Stimulated activated CD8-positive, alpha-beta memory T cell treated with anti-CD3 and anti-CD28 coated beads, Interleukin-2, amount 100 ng/mL, for 48 hours (primary cell): Measurements from ENCODE around the gene KRTAP21-3.
"Not testable (repeated sequence)": the region's sequence is repeated elsewhere in the genome, so short reads cannot be mapped to it uniquely, and the experiment has no call there.

Experiments
- DNase-seq, 2 donors: peaks; one replicate each; pipeline ENCODE4 v3.0.0-alpha.2; 2020; ENCODE audit warnings: low read depth in 2 of 2

Gene KRTAP21-3, protein sequence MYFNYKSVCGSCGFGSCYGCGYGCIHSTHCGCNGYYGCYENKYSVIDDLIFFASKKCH

DNA sequence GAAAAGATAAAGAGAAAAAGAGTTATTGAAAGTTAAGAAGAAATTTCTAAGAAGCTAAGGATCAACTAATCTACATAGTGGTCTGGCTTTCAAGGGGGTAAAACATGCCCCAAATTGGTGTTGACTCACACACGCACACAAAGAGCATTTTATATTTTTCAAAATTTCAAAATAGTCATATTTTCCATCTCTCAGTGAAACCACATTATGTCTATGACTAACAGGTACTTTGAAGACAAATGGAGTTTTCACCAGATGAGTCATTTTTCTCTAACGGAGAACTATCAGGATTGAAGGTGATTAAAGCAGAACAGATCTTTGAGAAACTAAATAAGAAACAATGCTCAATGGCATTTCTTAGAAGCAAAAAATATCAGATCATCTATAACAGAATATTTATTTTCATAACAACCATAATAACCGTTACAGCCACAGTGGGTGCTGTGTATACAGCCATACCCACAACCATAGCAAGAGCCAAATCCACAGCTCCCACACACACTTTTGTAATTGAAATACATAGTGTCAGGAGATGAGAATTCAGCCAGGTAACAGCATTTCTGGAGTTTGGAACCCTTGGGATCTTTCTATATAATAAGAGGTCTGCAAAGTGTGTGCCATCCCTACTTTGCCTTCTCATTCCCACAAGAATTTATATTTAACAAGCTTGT lies at the start of gene KRTAP21-3:
Gene KRTAP21-3 (minus strand): TSS at position 539 of the 671 bp plus-strand sequence. CDS start 18 bp downstream, at position 521.
- no peak for DNase-seq

DNA sequence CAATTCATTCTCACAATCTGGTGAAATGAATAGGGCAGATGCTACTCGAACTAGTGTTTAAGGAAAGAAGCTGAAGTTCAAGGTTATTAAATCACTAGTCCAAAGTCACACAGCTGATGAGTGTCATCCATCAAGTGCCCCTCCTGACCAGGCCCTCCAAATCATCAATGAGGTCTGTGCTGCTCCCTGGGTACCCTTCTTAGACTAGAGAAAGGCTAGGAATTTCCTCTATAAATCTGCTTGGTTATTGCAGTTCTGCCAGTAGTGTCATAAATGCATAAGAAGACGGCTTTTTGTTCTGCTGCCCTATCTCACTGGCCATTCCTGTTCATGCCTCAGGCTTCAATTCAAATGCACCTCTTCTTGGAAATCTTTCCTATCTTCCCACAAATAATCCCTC lies 42.2 kb upstream of the KRTAP21-3 start:
- no peak for DNase-seq

DNA sequence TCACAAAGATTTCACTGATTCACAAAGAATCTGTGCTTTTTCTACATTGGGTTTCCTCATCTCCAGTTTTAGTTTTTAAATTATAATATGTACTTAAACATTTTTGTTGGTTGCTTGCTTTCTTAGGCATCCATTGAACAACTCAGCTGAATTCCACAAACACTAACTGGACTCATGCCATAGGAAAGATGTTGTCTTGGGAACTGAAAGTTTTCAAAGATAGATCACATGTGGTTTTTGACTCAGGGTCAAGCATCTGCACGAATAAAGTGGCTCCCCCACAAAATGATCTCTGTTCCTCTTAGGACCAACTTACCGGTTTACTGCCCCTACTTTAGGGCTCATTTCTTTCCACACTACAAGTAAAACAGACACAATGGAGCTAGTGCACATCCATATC lies 39.7 kb upstream of the KRTAP21-3 start:
- DNase-seq: no peak

DNA sequence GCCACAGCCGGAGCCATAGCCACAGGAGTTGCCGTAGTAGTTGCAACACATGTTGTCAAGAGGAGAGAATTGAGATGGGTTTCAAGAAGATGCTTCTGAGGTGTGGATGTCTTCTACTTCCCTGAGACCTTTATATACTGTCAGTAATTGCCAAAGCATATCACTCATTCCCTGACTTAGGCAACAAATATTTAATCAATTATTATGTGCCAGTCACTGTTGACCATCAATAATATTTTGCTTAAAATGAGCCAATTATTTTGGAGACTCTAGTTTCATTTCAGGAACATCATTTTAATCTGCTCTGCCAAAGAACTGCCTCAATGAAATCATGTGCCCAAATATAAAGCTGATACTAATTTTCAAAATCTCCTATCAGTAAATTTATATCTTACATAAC lies 36.8 kb upstream of the KRTAP21-3 start, which contains the start of gene KRTAP21-1:
Gene KRTAP21-1 (minus strand): TSS at position 101 of the 400 bp plus-strand sequence. CDS start 50 bp downstream, at position 51.
- DNase-seq: not testable (repeated sequence)

DNA sequence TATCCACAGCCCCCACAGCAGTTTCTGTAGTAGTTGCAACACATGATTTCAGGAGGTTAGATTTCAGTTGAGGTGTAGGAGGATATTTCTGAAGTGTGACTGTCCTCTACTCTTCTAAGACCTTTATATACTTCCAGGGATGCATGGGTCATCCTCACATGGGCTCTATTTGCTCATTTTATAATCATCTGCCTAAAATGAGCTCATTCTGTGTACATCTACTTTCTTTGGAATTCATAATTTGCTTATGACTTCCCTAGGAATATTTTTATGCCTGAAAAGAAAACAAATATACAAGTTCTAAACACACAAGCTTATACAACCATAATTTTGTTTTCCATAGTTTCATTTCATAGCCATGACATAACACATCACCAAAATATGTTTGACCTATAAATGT lies 28.6 kb upstream of the KRTAP21-3 start, which contains the start of gene KRTAP21-2:
Gene KRTAP21-2 (minus strand): TSS at position 101 of the 400 bp plus-strand sequence. CDS start 57 bp downstream, at position 44.
- DNase-seq: no peak

DNA sequence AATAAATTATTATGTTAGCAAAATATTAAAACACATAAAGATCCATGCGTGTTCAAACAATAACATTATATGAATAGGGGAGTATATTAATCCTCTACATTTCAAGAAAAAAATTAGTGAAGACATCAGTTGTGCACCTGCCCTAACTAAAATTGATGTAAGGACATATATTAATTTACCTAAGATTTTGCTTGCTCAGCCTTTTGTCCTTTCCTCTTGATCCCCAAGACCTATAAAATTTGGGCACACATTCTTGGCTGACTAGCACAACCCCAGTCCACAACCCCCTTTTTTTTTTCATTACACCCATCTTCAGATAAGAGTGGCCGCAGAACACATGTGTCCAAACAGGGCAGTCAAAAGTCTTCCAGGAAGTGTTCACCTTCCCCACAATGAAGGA lies 21.9 kb upstream of the KRTAP21-3 start:
- DNase-seq: no peak

DNA sequence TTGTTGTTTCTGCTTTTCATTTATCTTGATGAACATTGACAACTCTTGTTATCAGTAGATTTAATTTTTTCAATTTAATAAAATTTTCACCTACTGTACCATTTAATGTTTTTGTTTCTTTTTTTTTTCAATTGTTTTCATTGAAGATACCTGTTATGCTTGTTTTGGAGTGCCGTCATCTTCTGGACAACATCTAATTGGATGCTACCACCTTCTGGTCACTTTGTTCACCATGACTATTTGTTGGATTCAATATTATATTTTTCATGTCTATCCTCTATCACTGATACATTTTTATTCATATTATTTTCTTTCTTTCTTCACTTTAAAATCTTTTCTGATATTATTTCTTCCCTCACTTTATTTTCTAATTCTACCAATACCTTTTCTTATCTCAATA lies 14.4 kb upstream of the KRTAP21-3 start:
- DNase-seq: no peak

DNA sequence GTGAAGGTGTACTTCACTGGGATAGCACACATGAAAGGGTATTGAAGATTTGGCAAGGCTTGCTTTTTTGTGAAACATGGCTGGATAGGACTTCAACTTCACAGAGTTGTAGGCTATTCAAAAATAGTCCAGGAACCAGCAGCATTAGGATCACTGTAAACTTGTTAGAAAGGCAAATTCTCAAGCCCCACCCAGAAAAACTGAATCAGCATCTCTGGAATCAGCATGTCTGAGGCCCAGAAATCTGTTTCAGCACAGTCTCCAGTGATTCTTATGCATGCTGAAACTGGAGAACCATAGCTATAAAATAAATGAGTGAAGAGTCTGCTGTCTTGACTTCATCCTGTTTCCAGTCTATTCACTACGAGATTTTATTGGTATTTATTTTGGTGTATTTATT lies 8.1 kb upstream of the KRTAP21-3 start:
- DNase-seq: no peak

DNA sequence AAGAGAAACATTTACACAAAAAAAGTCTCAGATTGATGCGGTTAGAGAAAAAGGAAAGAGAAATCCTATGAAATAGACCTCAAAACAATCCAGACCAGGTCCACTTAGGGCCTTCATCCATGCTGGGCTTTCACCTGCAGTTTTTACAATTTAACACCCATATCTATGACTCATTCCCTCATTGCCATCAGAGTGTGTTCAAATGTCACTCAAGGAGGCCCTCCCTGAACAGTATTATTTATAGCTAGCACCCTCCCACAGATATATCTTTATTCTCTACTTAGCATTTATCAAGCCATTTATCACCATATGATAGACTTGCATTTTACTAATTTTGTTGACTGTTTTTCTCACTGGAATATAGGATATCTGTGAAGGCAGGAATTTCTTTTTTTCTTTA lies 824 bp upstream of the KRTAP21-3 start:
- no peak for DNase-seq

DNA sequence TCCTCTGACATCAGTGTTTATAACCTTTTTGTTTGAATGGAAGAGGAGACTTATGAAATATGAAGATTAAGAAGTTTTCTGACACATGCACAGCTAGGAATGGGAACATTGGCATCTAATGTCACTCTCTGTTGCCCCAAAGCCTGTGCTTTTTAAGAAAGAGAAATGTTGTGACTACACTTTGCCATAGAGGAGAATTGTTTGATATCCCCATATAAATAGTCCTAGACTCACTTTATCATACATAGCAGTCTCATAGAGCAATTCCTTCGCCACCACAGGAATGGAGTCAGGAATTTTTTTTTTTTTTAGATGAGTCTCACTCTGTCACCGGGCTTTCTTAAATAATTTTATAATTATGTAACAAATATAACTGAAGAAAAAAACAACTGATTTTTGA lies 1.5 kb downstream of the KRTAP21-3 start:
- no peak for DNase-seq

DNA sequence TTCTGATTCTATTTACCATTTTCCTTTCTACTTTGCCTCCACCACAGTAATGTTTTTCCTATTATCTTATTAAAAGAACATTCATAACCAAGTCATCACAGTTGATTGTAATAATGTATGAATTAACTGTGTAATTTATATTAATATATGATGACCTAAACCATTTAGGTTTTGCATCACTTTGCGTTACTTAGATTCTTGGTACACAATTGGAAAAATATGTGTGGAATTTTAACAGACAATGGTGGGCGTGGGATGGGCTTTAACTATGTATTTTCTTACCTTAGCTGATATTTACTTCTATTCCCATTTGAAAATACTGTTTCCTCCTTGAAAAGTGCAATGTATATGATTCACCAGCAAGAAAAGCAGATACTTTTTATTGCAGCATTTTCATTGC lies 3.6 kb downstream of the KRTAP21-3 start:
- DNase-seq: no peak

DNA sequence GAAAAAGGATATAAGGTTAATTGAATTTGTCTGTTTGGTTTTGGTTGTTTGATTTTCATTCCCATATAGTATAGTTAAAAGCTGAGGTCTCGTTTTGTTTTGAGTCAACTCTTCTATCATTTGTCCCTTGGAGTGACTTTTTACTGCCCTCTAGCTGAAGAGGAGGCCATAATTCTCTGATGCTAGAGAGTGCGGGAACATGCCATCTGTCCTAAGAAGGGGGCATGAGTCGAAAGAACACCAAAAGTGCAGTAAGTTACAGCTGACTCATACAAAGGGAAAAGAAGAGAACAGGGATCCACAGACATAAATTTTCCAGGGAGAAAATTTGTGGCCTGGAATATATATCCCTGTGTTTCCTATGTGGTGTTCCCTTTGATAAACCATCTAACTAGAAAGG lies 4.1 kb downstream of the KRTAP21-3 start:
- DNase-seq: no peak

DNA sequence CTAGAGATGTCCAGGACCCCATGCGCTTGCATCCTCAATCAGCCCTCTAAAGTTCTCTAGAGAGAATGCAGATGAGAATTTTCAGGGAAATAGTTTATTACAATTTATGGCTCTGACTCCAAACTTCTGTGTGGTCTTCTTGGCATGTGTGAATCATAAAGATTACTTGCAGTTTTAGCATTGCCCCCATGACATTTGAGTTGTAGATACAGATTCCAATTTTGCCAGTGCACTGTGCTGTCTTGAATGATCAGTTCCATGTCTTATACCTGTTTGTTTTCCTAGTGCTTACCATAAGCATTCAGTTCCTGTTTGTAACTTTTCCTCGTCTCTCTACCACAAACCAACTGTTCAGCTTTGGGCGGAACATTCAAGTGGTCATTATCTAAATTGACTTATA lies 4.8 kb downstream of the KRTAP21-3 start:
- DNase-seq: no peak

DNA sequence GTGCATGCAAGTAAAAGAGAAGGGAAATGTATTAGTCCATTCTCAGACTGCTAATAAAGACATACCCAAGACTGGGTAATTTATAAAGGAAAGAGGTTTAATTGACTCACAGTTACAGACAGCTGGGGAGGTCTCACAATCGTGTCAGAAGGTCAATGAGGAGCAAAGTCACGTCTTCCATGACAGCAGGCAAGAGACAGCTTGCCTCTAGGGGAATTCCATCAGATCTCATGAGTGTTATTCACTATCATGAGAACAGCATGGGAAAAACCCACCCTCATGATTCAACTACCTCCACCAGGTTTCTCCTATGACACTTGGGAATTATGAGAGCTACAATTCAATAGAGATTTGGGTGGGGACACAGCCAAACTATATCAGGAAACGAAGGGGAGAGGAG lies 8.1 kb downstream of the KRTAP21-3 start:
- no peak for DNase-seq

DNA sequence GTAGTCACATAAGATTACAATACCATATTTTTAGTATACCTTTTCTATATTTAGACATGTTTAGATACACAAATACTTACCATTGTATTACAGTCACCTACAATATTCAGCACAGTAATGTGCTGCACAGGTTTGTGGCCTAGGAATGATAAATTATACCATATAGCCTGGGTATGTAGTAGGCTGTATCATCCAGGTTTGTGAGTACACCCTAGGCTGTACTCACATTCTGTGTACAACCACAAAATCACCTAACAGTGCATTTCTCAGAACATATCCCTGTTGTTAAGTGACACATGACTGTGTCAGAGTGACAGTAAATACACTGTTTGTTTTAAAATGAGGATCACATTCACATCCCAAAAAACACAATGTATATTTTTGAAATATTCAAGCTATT lies 11.2 kb downstream of the KRTAP21-3 start:
- DNase-seq: no peak

DNA sequence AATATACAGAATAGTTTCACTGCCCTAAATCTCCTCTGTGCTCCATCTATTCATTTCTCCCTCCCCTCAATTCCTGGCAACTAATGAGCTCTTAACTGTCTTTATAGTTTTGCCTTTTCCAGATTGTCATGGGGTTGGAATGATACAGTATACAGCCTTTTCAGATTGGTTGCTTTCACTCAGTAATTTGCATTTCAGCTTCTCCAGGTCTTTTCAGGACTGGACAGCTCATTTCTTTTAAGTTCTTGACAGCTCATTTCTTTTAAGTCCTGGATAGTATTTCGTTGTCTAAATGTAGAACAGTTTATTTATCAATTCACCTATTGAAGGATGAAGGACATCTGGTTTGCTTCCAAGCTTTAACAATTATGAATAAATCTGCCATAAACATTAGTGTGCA lies 22.6 kb downstream of the KRTAP21-3 start:
- DNase-seq: no peak

DNA sequence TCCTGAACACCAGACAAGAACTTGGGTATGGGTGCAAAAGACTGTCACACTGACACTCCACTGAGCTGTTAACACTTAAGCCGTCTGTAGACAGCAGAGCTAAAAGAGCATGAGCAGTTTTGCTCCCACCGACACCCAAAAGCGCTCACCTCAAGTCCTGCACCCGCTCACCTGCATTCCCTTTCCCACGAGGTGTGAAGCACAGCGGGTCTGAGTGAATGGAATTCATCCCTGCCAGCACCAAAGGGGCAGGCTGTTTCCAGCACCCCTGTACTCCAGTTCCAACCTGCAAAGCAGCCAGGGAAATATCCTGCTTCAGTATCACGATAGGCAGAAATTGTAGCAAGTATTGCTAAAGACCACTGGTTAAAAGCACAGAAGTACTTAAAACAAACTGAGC lies 28.8 kb downstream of the KRTAP21-3 start:
- DNase-seq: no peak

DNA sequence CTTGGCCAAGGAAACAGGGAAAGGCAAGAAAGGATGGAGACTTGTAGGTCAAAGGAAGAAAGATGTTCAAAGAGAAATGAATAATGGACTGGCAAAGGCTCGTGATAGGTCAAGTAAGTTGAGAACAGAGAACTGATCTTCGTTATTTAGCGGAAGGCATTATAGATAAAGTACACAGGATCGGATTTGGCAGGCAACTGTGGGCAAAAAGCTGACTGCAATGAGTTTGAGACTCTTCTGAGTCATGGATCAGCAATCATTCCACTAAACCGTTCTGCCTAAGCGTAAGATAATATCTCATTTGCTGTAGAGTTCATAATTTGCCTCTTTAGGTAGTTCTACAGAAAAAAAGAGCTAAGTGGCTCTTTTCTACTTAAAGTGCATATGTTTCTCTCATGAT lies 34.1 kb downstream of the KRTAP21-3 start:
- no peak for DNase-seq

DNA sequence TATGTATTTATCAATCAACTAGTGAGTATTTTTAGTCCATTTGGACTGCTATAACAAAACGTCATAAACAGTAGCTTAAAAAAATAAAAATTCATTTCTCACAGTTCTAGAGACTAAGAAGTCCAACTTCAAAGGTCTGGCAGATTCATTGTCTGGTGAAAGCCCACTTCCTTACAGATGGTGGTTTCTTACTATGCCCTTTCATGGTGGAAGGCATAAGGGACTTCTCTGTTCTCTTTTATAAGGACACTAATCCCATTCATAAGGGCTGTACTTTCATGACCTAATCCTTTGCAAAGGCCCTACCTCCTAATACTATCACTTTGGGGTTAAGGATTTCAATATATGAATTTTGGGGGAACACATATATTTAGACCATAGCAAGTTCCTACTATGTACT lies 38.0 kb downstream of the KRTAP21-3 start:
- no peak for DNase-seq

DNA sequence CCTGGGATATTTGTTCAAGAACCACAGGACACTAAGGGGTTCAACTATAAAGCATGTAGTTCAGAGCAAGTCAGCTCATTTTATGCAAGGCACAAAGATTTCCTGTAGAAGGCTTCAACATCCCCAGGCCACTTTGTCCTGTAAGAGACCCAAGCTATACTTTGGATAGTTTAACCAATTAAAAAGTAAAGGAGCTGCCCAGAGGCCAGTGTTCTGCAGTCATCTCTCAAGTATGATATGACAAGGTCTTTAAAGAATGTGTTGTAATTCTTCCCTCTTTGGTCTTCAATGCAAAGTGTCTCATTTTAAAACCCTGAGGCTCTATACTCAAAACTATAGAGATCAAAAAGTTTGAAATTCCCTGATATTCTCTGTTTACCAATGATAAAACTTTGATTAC lies 41.8 kb downstream of the KRTAP21-3 start:
- DNase-seq: no peak

DNA sequence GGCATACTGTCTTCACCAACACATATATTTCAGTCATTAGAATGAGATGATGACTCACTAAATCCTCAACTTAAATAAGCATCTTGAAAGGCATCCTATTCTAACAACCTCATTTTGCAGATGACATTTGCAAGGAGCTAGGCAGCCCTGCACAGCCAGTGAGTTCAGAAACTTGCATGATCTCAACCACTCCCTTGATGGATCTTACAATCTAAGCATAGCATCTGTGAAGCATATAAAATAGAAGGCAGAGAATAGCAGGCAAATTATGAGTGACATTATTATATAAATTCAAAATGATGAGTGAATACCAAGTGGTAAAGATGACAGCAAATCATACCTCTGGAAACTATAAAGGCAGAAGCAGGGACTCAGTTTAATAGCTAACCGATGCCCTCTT lies 44.3 kb downstream of the KRTAP21-3 start:
- no peak for DNase-seq

DNA sequence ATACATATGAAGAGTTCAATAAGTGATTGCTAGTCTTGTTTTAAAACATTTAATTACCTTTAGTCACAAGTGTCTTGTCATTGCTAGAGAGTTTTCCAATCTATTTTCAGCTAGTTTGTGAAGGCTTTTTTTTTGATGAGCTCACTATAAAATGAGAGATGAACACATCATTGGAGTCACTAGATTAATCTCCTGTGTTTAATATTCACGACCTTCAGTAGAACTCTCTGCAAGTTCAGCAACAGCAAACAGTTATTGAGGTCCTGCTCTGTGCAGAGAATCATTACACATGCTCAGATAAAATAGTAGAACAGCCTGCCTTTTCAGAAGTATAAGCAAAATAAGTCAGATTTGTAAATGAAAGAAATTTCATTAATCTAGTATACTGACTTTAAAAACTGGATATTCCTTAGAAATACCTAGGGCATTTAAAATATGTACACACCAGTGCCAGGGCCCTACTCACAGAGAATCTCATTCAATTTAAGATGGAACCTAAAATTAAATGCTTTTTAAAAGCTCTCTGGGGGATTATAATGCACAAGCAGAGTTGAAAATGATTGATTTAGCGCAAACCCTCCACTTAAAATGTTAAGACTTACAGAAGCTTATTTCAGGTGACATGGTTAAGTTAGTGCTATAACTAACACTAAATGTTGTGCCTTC lies 45.5 kb downstream of the KRTAP21-3 start:
- DNase-seq: no peak

DNA sequence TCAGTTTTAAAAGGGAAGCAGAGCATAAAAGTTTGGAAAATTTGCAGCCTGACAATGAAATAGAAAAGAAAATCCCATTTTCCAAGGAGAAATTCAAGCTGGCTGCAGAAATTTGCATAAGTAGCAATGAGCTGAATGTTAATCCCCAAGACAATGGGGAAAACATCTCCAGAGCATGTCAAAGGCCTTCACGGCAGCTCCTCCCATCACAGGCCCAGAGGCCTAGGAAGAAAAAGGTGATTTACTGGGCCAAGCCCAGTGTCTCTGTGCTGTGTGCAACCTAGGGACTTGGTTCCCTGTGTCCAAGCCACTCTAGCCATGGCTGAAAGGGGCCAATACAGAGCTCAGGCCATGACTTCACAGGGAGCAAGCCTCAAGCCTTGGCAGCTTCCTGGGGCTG lies 49.8 kb downstream of the KRTAP21-3 start:
- no peak for DNase-seq
